Astrocyte (in vitro differentiated cells and primary cell): ENCODE measurements around the gene STK24. TPM values are rescaled to one million over a fixed set of nuclear protein-coding genes. Genes with fewer than 3 reads are reported as not detected.

ENCODE experiments used
- DNase-seq: peaks from one replicate; pipeline ENCODE4 v3.0.0-alpha.2; 2010; ENCODE audit warnings: low read depth
- FAIRE-seq: peaks from 2 replicates; lab custom pipeline; 2011; peaks lifted over from hg19 to GRCh38; lab: Jason Lieb, UNC
- H2AFZ ChIP-seq: 2 replicates; pipeline ENCODE4 v1.6.0; 2012; ENCODE audit warnings: low read depth, low read length, inconsistent platforms
- H3K27ac ChIP-seq: 2 replicates; pipeline ENCODE4 v1.5.1; 2011; ENCODE audit warnings: low read depth, low read length, inconsistent platforms
- H3K27me3 ChIP-seq: 2 replicates; pipeline ENCODE4 v1.6.0; 2011; ENCODE audit warnings: low read length, inconsistent platforms; ENCODE audit not compliant: insufficient read depth
- H3K36me3 ChIP-seq: 2 replicates; pipeline ENCODE4 v1.5.1; 2011; ENCODE audit warnings: low read length, inconsistent platforms; ENCODE audit not compliant: insufficient read depth
- H3K4me1 ChIP-seq: 2 replicates; pipeline ENCODE4 v1.5.1; 2011; ENCODE audit warnings: low read length, inconsistent platforms; ENCODE audit not compliant: insufficient read depth
- H3K4me2 ChIP-seq: 2 replicates; pipeline ENCODE4 v1.6.0; 2012; ENCODE audit warnings: low read length, inconsistent platforms
- H3K4me3 ChIP-seq: 2 replicates; pipeline ENCODE4 v1.5.1; 2011; ENCODE audit warnings: low read depth, mild to moderate bottlenecking, low read length, inconsistent platforms; ENCODE audit not compliant: insufficient read depth
- H3K79me2 ChIP-seq: 2 replicates; pipeline ENCODE4 v1.6.0; 2012; ENCODE audit warnings: mild to moderate bottlenecking, low read length, inconsistent platforms; ENCODE audit not compliant: insufficient read depth
- H3K9ac ChIP-seq: 2 replicates; pipeline ENCODE4 v1.6.0; 2012; ENCODE audit warnings: mild to moderate bottlenecking, low read length, inconsistent platforms
- H3K9me3 ChIP-seq: 2 replicates; pipeline ENCODE4 v1.5.1; 2012; ENCODE audit warnings: low read depth, mild to moderate bottlenecking, low read length, inconsistent platforms; ENCODE audit not compliant: insufficient read depth
- H4K20me1 ChIP-seq: 2 replicates; pipeline ENCODE4 v1.6.0; 2012; ENCODE audit warnings: low read length, inconsistent platforms; ENCODE audit not compliant: insufficient read depth
- H3K27ac Mint-ChIP-seq: one replicate; pipeline ENCODE4 v1.8.0; 2021; ENCODE audit warnings: mild to moderate bottlenecking, mixed read lengths; ENCODE audit not compliant: unreplicated experiment
- H3K27me3 Mint-ChIP-seq: one replicate; pipeline ENCODE4 v1.8.0; 2021; ENCODE audit warnings: low read depth, mixed read lengths; ENCODE audit not compliant: unreplicated experiment
- H3K36me3 Mint-ChIP-seq: one replicate; pipeline ENCODE4 v1.8.0; 2021; ENCODE audit warnings: low read depth, mixed read lengths; ENCODE audit not compliant: unreplicated experiment
- H3K4me1 Mint-ChIP-seq: one replicate; pipeline ENCODE4 v1.8.0; 2021; ENCODE audit warnings: low read depth, mixed read lengths; ENCODE audit not compliant: unreplicated experiment
- H3K4me3 Mint-ChIP-seq: one replicate; pipeline ENCODE4 v1.8.0; 2021; ENCODE audit warnings: mild to moderate bottlenecking, moderate library complexity, mixed read lengths; ENCODE audit not compliant: unreplicated experiment
- H3K9me3 Mint-ChIP-seq: one replicate; pipeline ENCODE4 v1.8.0; 2021; ENCODE audit warnings: mild to moderate bottlenecking, mixed read lengths; ENCODE audit not compliant: unreplicated experiment
- EZH2 ChIP-seq: IDR thresholded peaks from 2 replicates; pipeline ENCODE4 v1.6.1; 2012; ENCODE audit warnings: mild to moderate bottlenecking, low read length, inconsistent platforms; ENCODE audit not compliant: insufficient read depth
- total RNA-seq: library from RNA; stranded (reverse); gene quantifications from 2 replicates; pipeline ENCODE4 v1.2.1, GENCODE V29; 2021
- TF ChIP-seq, protein P1 (sequence below): IDR thresholded peaks from 2 replicates; pipeline ENCODE4 v1.5.1; 2011; ENCODE audit warnings: low read depth, mild to moderate bottlenecking, inconsistent platforms, low read length, moderate library complexity; ENCODE audit not compliant: insufficient read depth

Gene STK24
- total RNA-seq, 1 donor from 2014 or later: 96.1 TPM

DNA sequence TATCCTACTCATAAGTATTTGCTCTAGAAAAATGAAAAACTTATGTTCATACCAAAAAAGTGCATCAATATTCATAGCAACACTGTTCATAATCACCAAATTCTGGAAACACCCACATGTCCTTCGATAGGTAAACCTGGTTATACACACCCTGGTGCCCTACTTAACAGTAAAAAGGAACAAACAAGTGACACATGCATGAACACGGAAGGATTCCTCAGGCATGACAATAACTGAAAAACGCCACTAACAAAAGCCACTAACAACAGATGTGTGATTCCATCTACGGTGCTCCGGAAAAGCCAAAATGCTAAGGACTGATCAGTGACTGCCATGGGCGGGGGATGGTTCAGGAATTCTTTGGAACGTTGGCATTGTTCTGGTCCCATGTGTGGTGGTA, 65.5 kb downstream of the STK24 start:
- no peaks in the 10 kb centered on the region for H3K9me3 Mint-ChIP-seq
- peaks cover 15% of the 10 kb centered on the region for H3K36me3 Mint-ChIP-seq
- Histone ChIP-seq H3K27ac (no peak overlapping the region), H4K20me1 (peaks cover 45% of the 10 kb centered on the region), H3K4me2 (no peak overlapping the region), H3K9ac (no peak overlapping the region), H3K27me3 (no peaks in the 10 kb centered on the region), H3K4me1 (peaks cover 36% of the 10 kb centered on the region), H3K36me3 (no peaks in the 10 kb centered on the region), H3K9me3 (no peaks in the 10 kb centered on the region), H3K4me3 (no peak overlapping the region), H2AFZ (no peak overlapping the region), H3K79me2 (peaks cover 86% of the 10 kb centered on the region)
- no peak for FAIRE-seq
- TF ChIP-seq, protein P1, sequence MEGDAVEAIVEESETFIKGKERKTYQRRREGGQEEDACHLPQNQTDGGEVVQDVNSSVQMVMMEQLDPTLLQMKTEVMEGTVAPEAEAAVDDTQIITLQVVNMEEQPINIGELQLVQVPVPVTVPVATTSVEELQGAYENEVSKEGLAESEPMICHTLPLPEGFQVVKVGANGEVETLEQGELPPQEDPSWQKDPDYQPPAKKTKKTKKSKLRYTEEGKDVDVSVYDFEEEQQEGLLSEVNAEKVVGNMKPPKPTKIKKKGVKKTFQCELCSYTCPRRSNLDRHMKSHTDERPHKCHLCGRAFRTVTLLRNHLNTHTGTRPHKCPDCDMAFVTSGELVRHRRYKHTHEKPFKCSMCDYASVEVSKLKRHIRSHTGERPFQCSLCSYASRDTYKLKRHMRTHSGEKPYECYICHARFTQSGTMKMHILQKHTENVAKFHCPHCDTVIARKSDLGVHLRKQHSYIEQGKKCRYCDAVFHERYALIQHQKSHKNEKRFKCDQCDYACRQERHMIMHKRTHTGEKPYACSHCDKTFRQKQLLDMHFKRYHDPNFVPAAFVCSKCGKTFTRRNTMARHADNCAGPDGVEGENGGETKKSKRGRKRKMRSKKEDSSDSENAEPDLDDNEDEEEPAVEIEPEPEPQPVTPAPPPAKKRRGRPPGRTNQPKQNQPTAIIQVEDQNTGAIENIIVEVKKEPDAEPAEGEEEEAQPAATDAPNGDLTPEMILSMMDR: no peak
- no peak for TF ChIP-seq EZH2
- H3K4me3 Mint-ChIP-seq: no peak overlapping the region
- no peaks in the 10 kb centered on the region for H3K27me3 Mint-ChIP-seq
- no peak overlapping the region for H3K27ac Mint-ChIP-seq
- no peak for DNase-seq
- peaks cover 35% of the 10 kb centered on the region for H3K4me1 Mint-ChIP-seq

DNA sequence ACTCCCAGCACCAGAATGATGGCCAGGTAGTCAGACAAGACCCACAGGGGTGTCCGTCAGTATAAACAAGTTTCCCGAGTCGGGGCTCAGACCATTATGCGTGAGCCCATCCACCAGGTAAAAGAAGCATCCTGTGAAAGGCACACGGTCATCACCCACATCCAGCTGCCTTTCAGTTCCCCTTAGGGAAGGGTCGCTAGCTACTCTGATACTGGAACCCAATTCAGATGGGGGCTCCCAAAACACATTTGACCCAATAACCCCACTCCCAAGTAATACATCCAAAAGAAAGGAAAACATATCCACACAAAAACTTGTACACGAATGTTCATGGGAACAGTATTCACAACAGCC, 66.8 kb downstream of the STK24 start:
- no peak overlapping the region for H3K4me2 ChIP-seq
- DNase-seq: no peak

More for the DNA sequence above, 66.8 kb downstream of the STK24 start:
- TF ChIP-seq EZH2: no peak
- TF ChIP-seq, protein P1: no peak
- H3K27me3 Mint-ChIP-seq: no peaks in the 10 kb centered on the region
- peak overlapping the region; percentile 100 for H3K27ac Mint-ChIP-seq
- H3K4me1 Mint-ChIP-seq: peaks cover 47% of the 10 kb centered on the region
- no peaks in the 10 kb centered on the region for H3K9me3 ChIP-seq
- peak overlapping the region; percentile 85 for H3K27ac ChIP-seq
- H2AFZ ChIP-seq: no peak overlapping the region
- H3K9me3 Mint-ChIP-seq: no peaks in the 10 kb centered on the region
- H3K79me2 ChIP-seq: peaks cover 86% of the 10 kb centered on the region
- no peak overlapping the region for H3K4me3 ChIP-seq
- H3K36me3 Mint-ChIP-seq: peaks cover 15% of the 10 kb centered on the region
- no peak overlapping the region for H3K9ac ChIP-seq
- H3K4me3 Mint-ChIP-seq: no peak overlapping the region
- peaks cover 36% of the 10 kb centered on the region for H3K4me1 ChIP-seq
- FAIRE-seq: no peak
- peaks cover 44% of the 10 kb centered on the region for H4K20me1 ChIP-seq
- H3K36me3 ChIP-seq: no peaks in the 10 kb centered on the region
- H3K27me3 ChIP-seq: no peaks in the 10 kb centered on the region
